AG08395 (cell line): ENCODE data around the gene TBC1D2B.
A peak's percentile ranks its signal among the peaks of the same experiment; 100 is the strongest.

ENCODE experiments used
- DNase-seq: peaks from one replicate; pipeline ENCODE4 v3.0.0; 2012; ENCODE audit warnings: mixed read lengths, low spot score

Gene TBC1D2B

DNA sequence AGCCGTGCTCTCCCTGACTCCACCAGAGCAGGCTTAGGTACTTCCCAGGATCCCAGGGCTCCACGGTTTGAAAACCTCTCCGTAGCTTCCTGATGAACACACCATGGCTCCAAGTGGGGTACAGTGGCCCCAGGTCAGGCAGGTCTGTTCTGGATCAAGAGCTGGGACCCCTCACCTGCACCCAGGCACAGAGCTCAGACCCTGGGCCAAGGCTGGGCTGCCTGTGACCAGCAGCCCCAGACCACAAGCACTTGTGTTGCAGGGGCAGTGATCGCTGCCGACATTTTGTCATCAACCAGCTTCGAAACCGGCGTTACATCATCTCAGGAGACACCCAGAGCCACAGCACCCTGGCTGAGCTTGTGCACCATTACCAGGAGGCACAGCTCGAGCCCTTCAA is 20.2 kb upstream of the TBC1D2B start:
- DNase-seq, result no peak

DNA sequence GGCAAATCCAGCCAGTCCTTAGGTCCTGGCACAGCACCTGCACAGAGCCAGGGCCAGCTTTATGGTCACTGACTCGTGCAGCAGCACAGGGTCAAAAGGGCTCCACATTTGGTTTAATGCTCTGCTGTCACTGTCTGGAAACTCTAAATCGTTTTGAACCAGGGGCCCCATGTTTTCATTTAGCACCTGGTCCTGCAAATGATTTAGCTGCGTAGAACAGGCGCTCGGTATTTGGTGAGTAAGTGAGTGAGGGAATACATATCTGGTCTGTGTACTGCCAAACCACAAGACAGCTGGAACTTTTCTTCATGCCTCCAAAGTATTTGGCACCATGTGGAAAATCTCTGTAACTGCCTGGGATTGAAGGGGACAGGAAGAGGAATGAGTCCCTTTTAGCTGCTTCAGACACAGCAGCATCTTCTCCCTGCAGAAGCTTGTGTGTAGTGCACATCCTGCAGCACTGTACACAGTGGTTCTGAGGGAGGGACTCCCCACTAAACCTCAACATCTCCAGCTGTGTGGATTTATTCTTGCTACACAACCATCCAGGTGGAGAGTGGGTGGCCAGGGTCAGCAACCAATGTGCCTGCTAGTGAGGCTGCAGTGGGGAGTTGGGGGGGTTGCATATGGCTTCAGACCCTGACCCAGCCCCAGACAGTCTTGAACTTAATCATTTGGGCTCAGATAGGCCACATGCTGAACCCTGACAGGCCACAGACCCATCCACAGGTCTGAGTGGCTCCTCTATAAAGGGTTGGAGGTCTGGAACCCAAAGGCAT is 15.9 kb upstream of the TBC1D2B start:
- peak; percentile 92 for DNase-seq

- no peak for DNase-seq
Measured at GRCh38 chr15:78092261-78093041, 14.9 kb upstream of the TBC1D2B start, which contains the start of gene SH2D7. TSS of gene SH2D7 (plus strand) at chr15:78092561. CDS start at chr15:78092585, 24 bp downstream.

DNA sequence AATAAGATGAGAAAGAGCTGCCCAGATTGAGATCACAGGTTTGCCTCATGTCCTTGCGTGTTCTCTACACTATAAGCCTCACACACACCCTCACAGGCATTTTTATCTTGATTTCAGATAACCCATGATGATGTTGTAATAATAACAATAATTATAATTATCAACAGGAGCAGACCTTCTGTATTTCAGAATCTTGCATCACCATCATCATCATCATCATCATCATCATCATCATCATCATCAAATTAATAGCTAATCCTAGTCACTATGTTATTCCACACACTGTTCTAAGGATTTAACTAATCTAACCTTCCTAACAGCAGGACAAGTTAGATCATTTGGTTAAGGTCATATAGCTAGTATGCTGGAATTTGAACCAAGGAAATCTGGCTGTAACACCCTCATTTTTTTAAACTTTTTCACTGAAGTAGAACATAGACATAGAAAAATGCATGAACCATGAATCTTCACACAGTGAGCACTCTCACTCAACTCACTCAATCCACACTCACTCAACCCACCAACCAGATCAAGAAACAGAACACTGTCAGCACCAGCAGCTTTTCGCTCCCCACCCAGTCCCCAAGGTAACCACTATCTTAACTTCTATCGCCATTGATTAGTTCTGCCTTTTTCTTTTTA is 13.0 kb upstream of the TBC1D2B start:
- DNase-seq, result no peak

DNA sequence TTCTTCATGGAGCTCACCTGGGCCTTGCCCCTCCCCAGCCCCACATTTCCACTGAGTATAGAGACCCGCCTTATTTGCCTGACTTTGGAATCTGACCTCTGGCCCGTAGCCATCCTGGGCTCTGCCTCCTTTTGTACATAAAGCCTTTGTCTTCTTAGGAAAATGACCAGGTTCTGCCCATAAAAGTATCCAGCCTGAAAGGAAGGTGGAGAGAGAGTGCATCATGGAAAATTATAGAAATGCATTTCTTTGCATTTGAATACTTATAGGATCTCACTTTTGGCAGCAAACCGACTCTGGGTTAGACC is 11.2 kb upstream of the TBC1D2B start:
- DNase-seq, result no peak

DNA sequence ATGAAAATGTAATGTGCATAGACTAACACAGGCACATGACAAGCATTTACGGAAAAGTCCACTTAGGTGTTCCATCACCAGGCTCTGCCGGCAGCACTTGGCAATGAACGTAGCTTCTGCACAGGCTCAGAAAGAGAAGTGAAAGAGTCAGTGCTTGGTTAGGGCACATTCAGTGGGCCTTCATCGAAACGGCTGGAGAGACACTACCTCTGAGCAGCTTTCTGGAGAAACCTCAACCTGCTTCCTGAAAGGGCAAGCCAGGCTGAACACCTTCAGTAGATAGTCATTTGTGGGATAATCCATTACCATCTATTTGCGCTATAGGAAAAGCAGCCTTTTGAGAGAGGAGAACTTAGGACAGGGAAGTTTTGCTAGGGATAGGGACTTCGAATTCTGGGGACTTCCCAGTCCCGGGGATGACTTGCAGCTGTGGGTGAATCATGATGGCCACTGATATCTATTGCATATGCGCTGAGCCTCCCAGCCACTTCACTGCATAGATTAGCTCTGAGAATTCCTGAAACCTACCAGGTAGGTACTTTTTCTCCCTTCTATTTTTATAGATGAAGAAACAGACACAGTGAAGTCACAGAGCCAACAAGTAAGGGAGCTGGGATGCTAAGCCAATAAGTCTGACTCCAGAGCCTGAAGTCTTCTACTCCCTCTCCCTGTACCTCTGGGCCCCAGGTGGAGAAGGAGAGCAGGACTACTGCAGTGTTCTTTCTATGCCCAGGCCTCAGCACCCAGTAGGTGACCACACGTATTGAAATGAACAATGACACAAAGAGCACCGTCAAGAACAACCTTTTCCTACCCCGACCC is 10.7 kb upstream of the TBC1D2B start:
- no peak for DNase-seq

DNA sequence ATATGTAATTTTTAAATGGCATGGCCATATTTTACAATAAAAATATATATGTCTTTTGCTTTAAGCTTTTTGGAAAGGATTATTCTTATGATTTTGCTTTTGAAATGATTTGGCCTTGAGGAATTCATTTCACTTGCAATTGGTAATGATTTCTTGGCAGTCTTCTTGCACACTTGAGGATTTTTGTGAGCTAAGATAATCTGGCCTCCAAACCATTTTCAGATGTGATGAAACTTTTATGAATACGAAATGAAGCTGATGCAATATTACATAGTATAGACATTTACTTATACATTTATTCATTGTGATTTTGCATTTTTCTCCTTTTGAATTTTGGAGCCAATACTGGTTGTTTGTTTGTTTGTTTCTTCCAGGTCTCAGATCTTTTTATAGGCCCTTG is 8.4 kb upstream of the TBC1D2B start:
- DNase-seq, result peak; percentile 57

GRCh38 chr15:78084449-78084750 is 6.9 kb upstream of the TBC1D2B start:
- no peak for DNase-seq

DNA sequence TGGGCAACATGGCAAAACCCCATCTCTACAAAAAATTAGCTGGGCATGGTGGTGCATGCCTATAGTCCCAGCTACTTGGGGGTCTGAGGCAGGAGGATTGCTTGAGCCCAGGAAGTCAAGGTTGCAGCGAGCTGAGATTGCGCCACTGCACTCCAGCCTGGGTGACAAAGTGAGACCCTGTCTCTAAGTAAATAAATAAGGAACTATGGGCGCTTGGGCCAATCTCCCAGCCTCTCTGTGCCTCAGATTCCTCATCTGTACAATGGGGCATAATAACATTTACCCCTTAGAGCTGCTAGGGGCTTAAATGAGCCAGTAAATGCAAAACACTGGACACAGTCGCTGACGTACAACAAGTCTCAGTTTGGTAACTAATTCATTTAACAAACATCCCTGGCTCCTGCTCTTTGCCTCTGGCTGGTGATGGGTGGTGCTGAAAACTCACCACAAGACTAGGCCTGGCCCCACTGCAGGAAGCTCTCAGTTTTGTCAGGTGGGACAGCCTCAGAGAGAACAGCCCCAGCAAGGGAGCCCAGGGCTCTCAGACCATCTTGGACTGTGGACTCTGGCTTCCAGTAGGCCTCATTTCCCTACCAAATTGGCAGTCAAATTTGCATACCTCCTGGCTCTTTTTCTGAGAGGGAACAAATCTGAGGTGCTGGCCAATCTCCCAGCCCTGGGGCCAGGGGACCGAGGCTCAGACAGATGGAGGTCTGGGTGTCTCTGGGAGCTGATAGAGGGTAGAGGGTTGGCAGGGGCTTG is 6.4 kb upstream of the TBC1D2B start:
- no peak for DNase-seq

DNA sequence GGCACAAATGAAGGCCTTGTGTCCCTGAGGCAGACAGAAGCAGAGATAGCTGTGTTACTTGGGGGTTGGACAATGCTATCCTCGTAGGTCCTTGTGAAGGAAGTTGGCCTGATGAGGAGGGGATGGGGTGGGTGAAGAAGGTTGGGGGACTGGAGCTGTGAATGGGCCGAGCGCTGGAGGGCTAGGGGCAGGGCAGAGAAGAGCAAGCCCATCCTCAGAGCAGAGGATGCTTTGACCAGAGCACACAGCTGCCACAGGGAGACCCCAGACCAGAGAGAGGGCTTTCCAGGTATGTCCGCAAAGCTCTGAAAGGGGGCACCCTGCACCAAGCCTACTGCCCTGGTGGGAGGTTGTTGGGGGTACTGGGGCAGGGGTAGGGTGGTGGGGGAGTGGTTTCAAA is 5.7 kb upstream of the TBC1D2B start:
- no peak for DNase-seq

DNA sequence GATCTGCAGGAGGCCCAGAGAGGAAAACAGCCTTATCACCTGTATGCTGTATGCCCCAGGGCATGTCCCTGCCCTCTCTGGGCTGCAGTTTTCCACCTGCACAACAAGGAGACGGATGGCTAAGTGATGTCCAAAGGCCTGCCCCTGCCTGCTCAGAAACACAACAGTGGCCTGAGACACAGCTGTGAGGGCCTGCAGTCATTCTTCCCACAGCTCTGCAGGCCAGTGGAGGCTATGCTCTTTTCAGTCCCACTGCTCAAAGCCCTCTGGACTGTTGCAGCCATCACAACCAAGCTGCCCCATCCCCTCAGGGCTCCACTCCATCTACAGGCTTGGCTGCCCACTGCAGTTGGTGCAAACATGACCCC is 5.2 kb upstream of the TBC1D2B start:
- no peak for DNase-seq

DNA sequence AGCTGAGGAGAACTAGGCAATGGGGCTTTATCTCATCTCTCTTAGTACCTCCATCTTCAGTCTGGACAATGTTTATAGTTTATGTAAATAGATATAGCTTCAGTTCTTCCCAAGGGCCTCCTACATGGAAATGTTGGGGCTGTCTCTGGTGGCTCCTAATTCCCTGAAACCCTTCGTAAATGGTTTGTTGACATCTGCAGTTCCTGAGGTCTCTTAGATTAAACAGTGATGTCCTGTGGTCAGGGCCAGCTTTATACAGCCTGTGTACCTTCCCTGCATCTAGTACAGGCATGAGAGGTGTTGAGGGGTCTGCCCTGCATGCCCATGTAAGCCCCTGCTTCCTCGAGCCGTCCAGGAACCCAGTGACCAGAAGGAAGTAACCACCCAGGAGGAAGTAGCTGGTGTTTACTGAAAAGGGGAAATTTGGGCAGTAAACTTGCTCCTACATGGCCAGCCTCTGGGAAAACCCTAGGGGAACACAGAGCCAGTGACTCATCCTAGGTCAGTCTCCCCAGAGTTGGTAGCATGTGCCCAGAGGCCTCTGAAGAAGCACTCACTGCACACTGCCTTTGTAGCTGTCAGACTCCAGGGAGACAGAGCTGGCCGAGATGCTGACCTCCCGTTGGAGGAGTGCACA is 4.7 kb upstream of the TBC1D2B start:
- no peak for DNase-seq

- no peak for DNase-seq
Measured at GRCh38 chr15:78080088-78080460, 2.6 kb upstream of the TBC1D2B start.

- no peak for DNase-seq
Measured at GRCh38 chr15:78079298-78080087, 2.0 kb upstream of the TBC1D2B start.

DNA sequence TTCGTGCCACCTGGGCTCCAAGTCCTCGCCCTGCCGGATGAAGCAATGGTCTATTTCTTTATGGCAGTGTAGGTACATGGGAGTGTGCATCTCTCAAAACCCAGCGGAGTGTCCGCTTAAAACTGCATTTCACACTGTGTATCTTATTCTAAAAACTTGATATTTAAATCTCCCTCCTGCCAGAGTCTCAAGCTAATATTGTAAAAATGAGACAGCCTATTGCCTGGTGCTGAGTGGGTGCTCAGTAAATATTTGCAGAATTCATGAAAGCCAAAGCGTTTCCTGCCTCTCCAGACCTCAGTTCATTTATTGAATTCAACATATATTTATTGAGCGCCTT is 330 bp upstream of the TBC1D2B start:
- no peak for DNase-seq

DNA sequence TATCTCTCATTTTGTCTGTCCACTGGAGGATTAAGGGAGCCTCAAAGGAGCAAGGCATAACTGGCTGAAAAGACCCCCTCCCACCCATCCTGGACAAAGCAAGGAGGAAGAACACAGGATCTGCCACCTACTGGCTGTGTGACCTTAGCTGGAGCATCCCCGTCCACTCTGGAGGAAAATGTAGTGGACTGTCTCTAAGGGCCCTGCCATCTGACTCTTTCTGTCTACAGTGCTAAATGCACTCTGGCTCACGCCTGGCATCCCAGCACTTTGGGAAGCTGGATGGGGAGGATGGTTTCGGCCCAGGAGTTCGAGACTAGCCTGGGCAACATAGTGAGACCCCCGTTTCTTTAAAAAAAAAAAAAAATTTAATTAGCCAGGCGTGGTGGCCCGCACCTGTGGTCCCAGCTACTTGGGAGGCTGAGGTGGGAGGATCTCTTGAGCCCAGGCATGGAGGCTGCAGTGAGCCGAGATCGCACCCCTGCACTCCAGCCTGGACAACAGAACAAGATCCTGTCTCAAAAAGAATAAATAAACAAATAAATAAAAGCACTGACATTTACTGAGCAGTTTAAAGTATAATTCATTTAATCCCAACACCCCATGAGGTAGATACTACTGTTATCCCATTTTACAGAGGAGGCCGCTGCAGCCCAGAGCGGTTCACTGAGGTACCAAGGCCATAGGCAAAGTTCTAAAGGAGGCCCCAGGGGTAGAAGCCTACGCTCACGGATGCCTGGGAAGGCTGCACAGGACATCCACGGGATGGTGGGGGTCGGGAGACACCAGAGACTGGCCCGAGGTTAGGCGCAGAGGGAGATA is 1.1 kb downstream of the TBC1D2B start:
- DNase-seq, result no peak

DNA sequence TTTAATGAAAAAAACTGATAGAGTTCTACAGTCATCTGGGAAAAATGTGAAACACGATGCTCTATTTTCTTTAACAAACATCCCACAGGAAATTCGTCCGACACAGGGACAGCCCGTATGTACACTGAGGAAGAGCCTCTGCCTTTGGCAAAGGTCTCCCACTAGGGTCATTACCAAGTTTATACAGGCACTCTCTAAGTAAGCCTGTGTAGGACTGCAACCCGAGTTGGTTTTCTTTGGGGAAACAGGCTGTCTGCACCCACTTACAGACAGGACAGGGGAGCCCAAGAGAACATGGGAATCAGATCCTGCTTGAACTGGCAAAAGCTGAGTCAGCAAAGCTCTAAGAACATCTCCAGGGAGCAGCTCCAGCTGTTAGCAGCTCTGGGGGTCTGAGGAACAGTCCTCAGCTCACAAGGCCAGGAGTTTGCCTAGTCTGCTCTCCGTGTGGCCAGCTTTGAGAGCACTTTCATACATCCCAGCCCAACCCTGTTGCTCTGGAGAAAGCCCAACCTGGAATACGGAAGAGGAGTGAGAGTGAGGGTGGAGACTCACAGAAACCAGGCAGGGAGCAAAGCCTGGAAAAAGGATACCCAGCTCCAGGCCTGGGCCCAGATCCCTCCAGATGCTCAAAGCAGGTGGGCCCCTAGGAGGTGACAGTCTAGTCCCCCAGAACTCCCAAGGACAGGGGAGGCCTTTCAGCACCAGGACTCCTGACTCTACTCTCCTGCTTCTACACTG is 1.9 kb downstream of the TBC1D2B start:
- peak; percentile 64 for DNase-seq

GRCh38 chr15:78073046-78073787 is 4.3 kb downstream of the TBC1D2B start:
- no peak for DNase-seq
